Calu3 (cell line): Measurements from ENCODE around the gene SPI1. TPM values are rescaled to one million over a fixed set of nuclear protein-coding genes. Genes with fewer than 3 reads are reported as not detected.

Experiments
- BruUV-seq: library from RNA; stranded (reverse); fragments of 400-500 nt; replicated peaks from 2 replicates; lab custom pipeline; 2021; lab: Mats Ljungman, UMichigan
- CTCF ChIA-PET: fragments of 300-600 bp; sonication (Branson Sonifier 250); formaldehyde crosslinking; loops from one replicate; lab custom pipeline; 2022; ENCODE audit warnings: antibody characterized with exemption; lab: Charles Lee
- DNase-seq: peaks from one replicate; pipeline ENCODE4 v3.0.0; 2022
- H3K27ac Mint-ChIP-seq: one replicate; pipeline ENCODE4 v1.8.0; 2022; ENCODE audit warnings: mixed read lengths; ENCODE audit not compliant: unreplicated experiment
- H3K27me3 Mint-ChIP-seq: one replicate; pipeline ENCODE4 v1.8.0; 2022; ENCODE audit warnings: mixed read lengths; ENCODE audit not compliant: unreplicated experiment
- H3K36me3 Mint-ChIP-seq: one replicate; pipeline ENCODE4 v1.8.0; 2022; ENCODE audit warnings: mild to moderate bottlenecking, moderate library complexity, mixed read lengths; ENCODE audit not compliant: insufficient read depth, unreplicated experiment
- H3K4me1 Mint-ChIP-seq: one replicate; pipeline ENCODE4 v1.8.0; 2022; ENCODE audit warnings: mild to moderate bottlenecking, low read depth, mixed read lengths; ENCODE audit not compliant: unreplicated experiment
- H3K4me3 Mint-ChIP-seq: one replicate; pipeline ENCODE4 v1.8.0; 2022; ENCODE audit warnings: mild to moderate bottlenecking, low read depth, moderate library complexity, mixed read lengths; ENCODE audit not compliant: unreplicated experiment
- H3K9me3 Mint-ChIP-seq: one replicate; pipeline ENCODE4 v1.8.0; 2022; ENCODE audit warnings: low read depth, mixed read lengths; ENCODE audit not compliant: unreplicated experiment
- intact Hi-C: fragments of 100-400 bp; cut with micrococcal nuclease; formaldehyde crosslinking; loops from one replicate; pipeline ENCODE4 v1.10.0; 2022; ENCODE audit not compliant: unreplicated experiment
- total RNA-seq: library from RNA; stranded (reverse); gene quantifications from 2 replicates; pipeline ENCODE4 v1.2.3, GENCODE V29; 2022
- TF ChIP-seq, protein P1 (sequence below): fragments of 200-600 bp; IDR thresholded peaks from one replicate; pipeline ENCODE4 v1.8.0; 2022; ENCODE audit warnings: antibody characterized with exemption; ENCODE audit not compliant: unreplicated experiment

Gene SPI1
- total RNA-seq, 1 experiment from 2014 or later = not detected

DNA sequence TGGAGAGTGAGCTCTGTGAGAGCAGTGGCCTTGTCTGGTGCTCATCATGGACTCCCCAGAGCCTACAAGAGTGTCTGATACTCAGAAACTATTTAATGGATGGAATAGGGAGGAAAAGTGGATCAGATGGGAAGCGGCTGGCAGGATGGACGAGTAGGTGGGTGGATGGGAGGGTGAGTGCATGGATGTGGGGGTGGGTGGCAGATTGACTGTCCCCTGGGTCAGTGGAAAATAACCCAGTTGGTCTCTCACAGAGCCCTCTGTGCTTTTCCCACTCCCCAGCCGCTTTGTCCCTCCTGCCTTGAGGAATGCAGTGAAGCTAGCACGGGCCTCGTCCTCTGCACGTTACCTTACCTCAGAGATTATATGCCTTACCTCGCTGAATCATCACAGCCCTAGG lies 5.9 kb downstream of the SPI1 start:
- no TSS peak for BruUV-seq
- no peaks in the 10 kb centered on the region for H3K36me3 Mint-ChIP-seq
- intact Hi-C loops = loop anchor here (5.0 kb wide), 2 partner anchors 35 to 80 kb away; partner anchors contain the start of gene SLC39A13
- no peak for DNase-seq
- CTCF ChIA-PET = interaction anchor here (0.6 kb wide), 1 partner anchor 60 kb away, joined by 5 read pairs; no protein-coding TSS in a partner anchor
- H3K9me3 Mint-ChIP-seq = no peaks in the 10 kb centered on the region
- H3K27me3 Mint-ChIP-seq = peaks cover 24% of the 10 kb centered on the region
- no peaks in the 10 kb centered on the region for H3K4me1 Mint-ChIP-seq
- H3K27ac Mint-ChIP-seq = no peak overlapping the region
- TF ChIP-seq, protein P1, sequence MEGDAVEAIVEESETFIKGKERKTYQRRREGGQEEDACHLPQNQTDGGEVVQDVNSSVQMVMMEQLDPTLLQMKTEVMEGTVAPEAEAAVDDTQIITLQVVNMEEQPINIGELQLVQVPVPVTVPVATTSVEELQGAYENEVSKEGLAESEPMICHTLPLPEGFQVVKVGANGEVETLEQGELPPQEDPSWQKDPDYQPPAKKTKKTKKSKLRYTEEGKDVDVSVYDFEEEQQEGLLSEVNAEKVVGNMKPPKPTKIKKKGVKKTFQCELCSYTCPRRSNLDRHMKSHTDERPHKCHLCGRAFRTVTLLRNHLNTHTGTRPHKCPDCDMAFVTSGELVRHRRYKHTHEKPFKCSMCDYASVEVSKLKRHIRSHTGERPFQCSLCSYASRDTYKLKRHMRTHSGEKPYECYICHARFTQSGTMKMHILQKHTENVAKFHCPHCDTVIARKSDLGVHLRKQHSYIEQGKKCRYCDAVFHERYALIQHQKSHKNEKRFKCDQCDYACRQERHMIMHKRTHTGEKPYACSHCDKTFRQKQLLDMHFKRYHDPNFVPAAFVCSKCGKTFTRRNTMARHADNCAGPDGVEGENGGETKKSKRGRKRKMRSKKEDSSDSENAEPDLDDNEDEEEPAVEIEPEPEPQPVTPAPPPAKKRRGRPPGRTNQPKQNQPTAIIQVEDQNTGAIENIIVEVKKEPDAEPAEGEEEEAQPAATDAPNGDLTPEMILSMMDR = no peak
- H3K4me3 Mint-ChIP-seq = no peak overlapping the region

DNA sequence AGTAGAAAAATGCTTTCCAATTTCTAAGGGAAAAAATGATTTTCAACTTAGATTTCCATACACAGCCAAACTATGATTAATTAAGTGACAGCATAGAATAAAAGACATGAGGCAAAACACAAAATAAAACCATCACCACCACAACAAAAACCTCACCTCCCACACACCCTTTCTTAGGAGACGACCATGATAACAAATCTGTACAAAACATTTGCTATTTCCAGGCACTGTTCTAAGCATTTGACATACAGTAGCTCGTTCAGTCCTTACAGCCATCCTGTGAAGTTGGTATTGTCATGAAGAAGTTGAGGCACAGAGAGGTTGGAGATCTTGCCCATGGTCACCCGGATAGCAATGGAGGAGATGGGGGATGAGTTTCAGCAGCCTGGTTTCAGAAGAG lies 8.7 kb downstream of the SPI1 start:
- DNase-seq = no peak
- CTCF ChIA-PET = no interaction called here
- BruUV-seq = no TSS peak
- H3K4me1 Mint-ChIP-seq = no peaks in the 10 kb centered on the region
- no peaks in the 10 kb centered on the region for H3K36me3 Mint-ChIP-seq
- H3K4me3 Mint-ChIP-seq = no peak overlapping the region
- H3K27ac Mint-ChIP-seq = no peak overlapping the region
- H3K9me3 Mint-ChIP-seq = no peaks in the 10 kb centered on the region
- intact Hi-C loops = loop anchor here (5.0 kb wide), 2 partner anchors 38 to 83 kb away; partner anchors contain the start of gene SLC39A13
- H3K27me3 Mint-ChIP-seq = peaks cover 50% of the 10 kb centered on the region
- TF ChIP-seq, protein P1 = no peak

DNA sequence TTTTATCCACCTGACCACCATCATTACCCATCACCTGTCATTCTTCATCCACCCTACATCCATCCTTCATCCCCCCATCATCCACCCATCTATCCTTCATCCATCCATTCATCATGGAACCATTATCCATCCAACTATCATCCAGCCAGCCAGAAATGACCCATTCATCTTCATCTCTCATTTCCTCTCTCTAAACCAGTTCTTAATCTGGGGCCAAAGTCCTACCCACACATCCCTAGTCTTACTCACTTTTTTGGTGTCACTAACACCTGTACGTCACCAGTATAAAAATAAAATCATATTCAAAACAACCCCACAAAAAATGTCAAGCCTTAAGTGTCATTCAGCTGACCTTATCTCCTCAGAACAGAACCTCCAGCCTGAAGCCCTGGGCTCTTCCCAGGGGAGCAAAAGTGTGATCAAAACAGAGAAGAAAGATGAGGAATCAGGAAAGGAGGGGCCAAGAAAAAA lies 12.3 kb downstream of the SPI1 start:
- Mint-ChIP-seq H3K4me1 (no peaks in the 10 kb centered on the region), H3K4me3 (no peak overlapping the region), H3K27ac (no peak overlapping the region), H3K9me3 (no peaks in the 10 kb centered on the region), H3K27me3 (peaks cover 57% of the 10 kb centered on the region), H3K36me3 (no peaks in the 10 kb centered on the region)
- no peak for DNase-seq
- CTCF ChIA-PET = no interaction called here
- TF ChIP-seq, protein P1 = no peak
- intact Hi-C loops = no loop called here
- BruUV-seq = no TSS peak

DNA sequence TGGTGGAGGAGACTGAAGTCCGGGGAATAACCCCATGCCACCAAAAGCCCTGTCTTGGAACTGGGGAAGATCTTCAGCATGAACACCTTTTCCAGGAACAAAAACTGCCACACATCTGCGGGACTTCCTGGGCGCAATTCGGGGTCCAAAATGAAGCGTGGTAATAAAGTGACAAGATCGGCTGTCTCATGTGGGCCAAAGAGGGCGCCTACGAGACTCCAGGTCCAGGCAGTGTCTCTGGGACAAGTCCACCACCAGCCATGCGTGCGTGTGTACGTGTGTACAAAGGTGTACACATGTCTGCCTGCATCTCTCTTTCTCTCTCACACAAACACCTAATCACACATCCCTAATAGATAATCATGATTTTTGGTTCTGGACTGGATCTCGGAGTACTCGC lies 16.9 kb downstream of the SPI1 start:
- no TSS peak for BruUV-seq
- Mint-ChIP-seq H3K27ac (no peak overlapping the region), H3K9me3 (no peaks in the 10 kb centered on the region), H3K36me3 (no peaks in the 10 kb centered on the region), H3K4me1 (no peaks in the 10 kb centered on the region), H3K4me3 (no peak overlapping the region), H3K27me3 (peaks cover 23% of the 10 kb centered on the region)
- intact Hi-C loops = no loop called here
- CTCF ChIA-PET = no interaction called here
- no peak for DNase-seq
- TF ChIP-seq, protein P1 = no peak
